Pons (tissue), 1 donor: Measurements from ENCODE around the gene RNASET2.

ENCODE experiments used
- DNase-seq: peaks from one replicate; pipeline ENCODE4 v3.0.0-alpha.2; 2016; ENCODE audit warnings: low spot score

Gene RNASET2, protein sequence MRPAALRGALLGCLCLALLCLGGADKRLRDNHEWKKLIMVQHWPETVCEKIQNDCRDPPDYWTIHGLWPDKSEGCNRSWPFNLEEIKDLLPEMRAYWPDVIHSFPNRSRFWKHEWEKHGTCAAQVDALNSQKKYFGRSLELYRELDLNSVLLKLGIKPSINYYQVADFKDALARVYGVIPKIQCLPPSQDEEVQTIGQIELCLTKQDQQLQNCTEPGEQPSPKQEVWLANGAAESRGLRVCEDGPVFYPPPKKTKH

DNA sequence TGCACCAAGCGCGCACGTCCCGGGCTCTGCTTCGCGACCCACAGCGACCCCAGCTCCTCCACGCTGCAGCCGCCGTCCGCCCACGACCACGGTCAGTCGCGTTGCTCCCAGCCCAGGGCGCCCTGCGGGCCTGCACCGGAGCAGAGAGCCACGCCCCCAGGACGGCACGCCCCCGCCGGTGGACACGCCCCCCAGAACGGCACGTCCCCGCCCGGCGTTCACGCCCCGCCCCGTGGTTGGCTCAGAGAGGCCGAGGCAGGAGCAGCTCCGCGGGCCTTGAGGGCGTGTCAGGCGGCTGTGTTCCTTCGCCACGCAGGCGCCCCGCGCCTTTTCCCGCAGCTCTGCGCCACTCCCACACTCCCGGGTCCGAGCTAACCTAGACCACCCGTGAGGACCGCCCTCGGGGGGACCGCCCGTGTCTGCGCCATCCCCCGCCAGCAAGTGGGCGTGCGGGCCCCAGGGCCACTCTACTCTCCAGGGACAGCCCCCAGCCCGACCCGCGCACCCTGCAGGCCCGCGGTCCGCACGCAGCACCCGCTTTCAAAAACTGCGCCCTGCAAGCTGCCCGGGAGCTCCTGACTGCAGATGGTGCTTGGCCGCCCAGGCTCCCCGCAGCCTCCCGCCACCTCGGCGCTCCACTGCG is at the start of gene RNASET2:
RNASET2 (minus strand) TSS at position 107 of the 643 bp plus-strand sequence. CDS start 368 bp downstream, outside the sequence.
- peak; percentile 71 for DNase-seq

DNA sequence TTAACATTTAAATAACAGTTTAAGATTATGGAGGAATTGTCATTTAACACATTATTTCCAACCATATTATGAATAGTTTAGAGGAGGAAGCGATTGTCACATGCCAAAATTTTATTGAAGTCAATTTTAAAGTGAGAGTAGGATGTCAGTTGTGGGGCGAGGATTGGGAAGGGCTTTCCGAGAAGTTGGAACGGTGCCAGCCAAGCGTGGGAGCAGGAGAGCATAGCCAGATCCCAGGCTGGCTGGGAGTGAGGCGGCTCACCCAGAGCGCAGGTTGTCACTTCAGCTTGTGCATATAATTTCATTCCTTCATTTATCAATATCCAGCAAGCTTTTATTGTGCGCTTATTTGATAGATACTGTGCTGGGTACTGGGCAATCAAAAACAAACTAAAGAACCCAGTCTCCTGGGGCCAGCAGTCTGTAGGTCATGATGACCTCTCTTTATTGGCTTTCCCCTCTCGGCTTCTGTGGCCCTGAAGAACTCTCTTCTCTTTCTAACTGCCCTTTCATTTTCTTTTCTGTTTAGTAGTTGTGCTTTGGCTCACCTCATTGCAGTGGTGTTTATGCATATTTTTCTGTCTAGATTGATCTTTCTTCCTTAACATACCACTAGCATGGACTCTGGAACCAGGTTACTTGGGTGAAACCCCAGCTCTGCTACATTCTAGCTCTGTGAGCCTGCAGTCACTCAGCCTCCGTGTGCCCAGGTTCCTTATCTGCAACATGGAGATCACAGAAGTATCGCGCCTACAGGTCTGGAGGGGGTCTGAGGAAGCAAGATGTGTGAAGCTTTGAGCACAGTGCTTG is 49.2 kb upstream of the RNASET2 start:
- DNase-seq: no peak

DNA sequence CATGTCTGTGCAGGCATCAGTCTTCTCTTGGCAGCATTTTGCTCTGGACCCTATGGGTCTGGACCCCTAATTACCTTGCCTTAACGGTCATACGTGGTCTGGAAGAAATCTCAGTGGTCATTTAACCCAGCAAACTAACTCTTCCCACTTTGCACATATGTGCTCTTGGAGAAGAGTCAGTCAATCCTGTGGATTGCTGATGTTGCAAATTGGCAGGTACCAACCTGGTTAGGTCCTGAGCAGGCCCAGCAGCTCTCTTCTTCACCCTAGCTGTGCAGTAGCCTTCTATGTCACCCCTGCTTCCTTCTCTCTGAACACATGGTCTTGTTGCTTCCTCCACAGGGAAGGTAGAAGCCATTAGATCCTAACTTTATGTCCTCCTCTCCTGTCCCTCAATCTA is 44.4 kb upstream of the RNASET2 start:
- DNase-seq: no peak

DNA sequence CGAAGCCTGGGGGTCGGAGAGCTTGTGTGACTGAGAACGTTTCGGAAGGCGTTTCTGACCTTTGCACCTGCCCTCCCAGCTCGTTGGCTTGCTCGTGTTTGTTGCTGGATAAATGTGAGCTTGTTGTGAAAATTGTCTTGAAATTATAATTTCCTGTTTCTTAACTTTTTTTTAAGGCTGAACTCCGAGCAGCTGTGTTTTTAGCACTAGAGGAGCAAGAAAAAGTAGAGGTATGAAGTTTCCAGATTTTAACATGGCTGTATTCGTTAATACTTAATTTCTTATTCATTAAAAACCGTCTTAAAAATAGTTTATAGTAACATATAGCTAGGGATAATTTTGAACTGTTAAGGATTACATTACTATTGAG is 43.5 kb upstream of the RNASET2 start:
- DNase-seq: peak; percentile 9

DNA sequence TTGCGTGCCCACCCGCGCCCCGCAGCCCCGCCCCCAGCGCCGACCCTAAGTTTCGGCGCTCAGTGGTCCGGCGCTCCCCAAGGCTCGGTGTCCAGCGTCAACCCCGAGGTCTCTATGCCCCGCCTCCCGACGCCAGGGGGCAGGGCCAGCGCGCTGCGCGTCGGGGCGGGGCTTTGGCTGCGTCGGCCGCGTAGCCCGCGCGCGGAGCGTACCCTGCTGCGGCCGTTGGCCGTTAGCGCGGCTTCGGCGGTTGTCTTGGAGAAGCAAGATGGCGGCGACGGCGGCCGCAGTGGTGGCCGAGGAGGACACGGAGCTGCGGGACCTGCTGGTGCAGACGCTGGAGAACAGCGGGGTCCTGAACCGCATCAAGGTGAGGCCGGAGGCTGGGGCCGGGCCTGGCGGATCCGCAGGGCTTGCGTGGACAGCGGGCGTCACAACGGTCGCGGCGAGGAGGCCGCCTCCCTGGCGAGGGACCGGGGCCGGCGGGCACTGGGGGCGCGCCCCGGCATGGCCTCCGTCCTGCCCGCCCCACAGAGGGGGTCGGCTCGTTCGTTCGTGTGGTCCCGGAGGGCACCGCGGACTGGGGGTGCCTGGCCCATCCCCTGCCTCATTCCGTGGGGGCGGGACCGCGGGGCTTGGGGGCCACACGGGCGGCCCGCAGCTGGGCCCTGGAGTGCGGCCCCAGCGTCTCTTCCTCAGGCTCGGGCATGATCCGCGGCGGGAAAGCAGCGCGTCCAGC is 43.0 kb upstream of the RNASET2 start, which contains the start of gene CEP43:
CEP43 (plus strand) TSS at position 253 of the 739 bp plus-strand sequence; CDS start at position 269, 16 bp downstream.
- peak; percentile 95 for DNase-seq

DNA sequence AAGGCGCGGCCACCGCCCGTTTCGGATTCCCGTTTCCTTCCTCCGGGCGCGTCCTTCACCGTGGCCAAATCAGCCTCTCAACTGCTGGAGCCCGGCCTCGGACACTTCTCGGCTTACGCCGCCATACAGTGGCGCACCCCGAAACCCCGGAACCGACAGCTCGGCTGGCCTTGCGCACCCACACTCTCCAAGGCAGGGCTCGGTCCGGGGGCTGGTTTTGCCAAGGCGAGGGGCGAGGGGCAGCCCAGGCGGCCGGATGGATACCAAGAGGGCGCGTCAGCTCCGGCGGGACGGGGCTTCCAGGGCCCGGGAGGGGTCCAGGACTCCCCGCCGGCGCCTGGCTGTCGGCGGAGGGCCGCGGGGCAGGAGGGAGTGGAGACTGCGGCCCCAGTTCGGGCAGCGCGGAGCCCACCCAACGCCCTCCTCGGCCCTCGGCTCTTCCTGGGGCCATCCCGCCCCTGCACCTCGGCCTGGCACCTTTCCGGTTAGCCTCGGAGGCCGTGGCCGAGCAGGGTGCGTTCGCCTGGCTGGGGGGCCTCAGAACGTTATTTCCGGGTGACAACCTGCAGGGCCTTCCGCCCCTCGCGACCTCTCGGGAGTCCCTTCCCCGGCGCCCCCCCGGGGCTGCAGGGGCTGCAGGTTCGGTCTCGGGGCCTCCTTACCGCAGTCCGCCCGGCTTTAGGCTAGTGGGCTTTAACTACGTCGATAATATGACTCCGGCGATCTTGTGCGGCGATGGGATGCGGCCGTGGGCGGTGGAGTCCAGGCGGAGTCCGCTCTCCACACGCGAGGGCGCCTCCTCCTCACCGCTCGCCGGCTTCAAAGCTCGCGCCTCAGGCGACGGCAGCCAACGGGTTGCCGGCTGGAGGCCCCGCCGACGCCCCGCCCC is 42.1 kb upstream of the RNASET2 start:
- DNase-seq: no peak

DNA sequence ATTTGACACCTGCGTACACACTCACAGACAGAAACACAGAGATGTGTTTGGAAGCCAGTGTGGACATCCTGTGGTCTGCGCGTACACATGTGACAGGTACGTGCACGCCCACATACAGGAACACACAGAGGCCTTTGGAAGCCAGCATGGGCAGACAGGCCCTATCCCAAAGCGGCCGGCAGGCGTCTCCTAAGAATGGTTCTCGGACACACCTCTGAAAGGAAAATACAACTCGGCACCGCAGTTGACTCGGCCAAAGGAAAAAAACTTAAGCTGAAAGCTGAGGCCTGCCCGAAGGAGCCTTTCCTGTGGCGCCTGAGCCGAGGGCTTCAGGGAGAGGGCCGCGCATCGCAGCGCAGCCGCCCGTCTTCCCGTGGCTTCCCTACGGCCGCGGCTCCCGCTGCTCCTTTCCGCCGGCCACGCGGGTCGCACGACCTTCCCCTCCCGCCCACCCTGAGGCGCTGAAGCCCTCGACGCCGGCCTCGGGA is 41.5 kb upstream of the RNASET2 start:
- peak; percentile 28 for DNase-seq

DNA sequence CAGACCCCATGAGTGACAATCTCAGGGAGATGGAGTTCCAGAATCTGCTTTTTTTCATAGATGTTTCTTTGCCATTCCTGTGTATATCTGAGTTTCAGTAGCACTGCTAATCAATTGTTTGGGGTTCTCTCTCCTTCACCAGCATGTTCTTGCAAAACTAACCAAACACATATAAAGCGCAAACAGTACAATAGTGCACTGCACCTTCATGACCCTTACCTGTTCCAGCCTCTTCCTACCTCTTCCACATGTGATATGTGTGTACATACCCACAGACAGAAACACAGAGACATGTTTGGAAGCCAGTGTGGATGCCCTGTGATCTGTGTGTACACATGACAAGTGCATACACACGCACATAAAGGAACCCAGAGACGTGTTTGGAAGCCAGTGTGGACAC is 41.0 kb upstream of the RNASET2 start:
- DNase-seq: no peak

DNA sequence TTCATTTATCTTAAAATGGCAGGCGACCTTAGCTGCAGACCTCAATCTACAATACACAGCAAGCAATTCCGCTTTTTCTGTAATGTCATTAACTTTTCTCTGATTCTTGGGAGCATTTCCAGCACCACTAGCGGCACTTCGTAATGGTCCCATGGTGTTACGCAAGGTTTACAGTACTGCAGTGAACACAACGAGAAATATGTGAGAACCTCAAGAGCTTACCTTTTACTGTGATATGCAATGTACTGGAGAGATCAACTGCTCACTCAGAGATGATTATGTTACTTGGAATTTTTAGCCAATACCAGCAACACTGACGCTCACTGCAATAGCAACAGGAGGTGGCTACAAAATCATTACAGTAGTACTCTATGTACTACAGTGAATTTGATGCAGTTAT is 40.1 kb upstream of the RNASET2 start:
- no peak for DNase-seq

DNA sequence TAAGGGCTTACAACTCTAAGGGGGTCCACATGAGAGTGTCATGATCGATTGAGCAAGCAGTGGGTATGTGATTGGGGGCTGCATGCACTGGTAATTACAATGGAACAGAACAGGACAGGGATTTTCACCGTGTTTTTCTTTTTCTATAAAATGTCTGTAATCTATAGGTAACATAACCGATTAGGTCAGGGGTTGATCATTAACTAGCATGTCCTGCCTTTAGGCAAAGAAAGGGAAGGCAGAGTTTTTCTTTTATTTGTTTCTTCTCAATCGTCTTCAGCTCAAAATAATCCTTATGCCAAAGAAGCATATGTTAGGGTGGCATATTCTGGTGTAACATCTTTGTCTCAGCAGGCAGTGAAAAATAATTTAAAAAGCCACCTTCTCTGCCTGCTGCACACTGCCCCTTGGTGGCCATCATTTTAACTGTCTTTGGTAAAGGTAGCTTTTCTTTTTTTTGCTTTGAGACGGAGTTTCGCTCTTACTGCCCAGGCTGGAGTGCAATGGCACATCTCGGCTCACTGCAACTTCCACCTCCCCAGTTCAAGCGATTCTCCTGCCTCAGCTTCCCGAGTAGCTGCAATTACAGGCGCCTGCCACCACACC is 33.2 kb upstream of the RNASET2 start:
- DNase-seq: peak; percentile 53

DNA sequence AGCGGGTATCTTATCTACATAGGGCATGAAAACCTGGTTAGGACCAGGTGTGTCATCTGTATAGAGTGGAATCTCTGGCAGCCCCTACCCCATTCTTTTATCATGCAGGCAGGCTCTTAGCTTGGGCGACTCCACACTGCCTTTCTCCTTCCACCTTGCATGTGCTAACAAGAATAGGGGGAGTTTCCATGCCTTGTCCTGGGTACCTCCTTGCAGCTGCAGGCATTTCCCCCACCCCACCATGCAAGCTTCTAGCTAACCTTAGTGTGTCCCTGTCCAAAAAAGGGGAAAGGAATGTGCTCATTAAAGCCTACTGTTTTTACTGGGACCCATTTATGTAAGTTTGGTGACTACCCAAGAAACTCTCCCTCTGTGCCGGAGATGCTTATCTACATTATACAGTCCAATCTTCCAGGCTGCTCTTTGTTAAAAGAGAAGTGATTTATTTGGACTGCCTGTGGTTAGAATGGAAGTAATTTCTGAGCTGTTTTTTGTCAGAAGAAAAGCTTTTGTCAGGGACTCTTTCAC is 32.4 kb upstream of the RNASET2 start:
- no peak for DNase-seq

DNA sequence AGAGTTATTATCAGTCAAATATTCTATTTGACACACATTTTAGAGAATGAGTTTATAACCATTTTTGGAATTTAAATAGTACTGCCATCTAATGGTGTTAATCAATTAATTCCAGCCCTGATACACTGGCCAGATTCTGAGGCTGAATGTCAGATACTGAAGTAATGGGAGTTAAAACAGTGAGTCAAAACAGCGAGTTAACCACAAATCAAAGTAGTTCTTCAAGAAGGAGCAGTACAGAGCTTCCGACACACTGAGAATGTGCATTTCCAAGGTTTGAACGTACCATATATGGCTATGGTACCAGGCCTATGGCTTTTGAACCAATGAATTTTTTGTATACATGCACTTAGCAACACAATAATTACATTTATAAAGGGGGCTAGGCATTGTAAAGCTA is 31.6 kb upstream of the RNASET2 start:
- no peak for DNase-seq

DNA sequence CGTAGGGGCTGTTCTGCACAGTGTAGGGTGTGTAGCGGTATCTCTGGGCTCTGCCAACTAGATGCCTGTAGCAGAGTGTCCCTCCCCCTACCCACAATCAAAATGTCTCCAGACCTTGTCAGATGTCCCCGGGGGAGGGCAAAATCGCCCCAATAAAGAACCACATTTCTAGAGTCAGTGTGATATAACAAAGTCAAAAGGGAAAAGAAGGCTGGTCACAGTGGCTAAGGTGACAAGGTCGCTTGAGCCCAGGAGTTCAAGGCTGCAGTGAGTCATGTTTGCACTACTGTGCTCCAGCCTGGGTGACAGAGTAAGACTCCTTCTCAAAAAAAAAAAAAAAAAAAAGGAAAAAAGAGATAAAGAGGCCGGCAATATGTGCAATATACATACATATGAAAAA is 31.1 kb upstream of the RNASET2 start:
- no peak for DNase-seq

DNA sequence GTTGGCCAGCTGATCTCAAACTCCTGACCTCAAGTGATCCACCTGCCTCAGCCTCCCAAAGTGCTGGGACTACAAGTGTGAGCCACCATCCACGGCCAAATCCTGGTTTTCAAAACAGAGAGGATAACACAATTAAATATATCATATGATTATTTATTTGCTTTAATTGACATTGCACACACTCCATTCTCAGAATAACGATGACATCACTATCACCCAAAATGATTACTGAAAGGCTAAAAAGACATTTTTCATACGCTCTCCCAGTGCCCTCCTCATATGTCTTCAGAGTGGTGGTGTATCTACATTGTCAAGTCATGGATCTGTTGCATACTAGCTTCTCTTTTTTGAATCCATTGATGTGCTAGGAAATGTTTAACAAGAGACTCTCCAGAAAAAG is 24.4 kb upstream of the RNASET2 start:
- no peak for DNase-seq

DNA sequence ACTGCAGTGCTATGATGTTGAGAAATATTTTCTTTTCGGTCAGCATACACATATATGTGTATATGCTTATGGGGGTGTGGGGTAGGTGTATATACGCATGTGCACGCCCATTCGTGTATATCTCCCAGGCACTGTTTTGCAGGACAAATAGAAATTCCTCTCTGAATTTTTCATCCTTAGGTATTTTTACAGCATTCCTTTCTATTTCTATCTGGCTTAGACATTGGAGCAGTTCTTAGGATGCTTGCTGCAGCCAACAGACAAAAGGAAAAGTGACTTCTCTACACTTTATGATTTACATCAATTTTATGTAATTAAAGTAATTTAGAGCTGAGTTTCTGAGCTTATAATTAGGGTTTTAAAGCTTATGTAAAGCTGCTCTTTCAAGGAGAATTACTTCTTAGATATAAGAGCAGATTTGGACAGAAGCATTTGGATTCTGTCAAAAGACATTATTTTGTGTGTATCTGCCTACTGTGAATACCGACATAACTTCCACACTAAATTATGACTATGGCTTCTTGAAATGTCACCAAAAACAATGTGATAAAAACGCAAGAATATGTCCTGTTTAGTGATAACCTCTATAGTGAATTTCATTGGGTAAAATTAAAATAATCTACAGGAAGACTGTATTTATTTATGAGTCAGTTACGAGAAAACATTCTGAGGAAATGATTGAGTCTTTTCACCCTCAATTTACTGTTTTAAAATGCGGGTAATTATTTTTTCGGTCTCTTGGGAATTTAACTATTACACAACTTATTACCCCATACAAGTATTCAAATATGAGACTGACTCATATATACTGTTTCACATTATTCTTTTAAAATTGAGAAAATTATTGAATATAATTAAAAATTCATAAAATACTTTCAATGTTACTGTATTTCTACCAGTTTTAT is 21.5 kb upstream of the RNASET2 start:
- DNase-seq: no peak

DNA sequence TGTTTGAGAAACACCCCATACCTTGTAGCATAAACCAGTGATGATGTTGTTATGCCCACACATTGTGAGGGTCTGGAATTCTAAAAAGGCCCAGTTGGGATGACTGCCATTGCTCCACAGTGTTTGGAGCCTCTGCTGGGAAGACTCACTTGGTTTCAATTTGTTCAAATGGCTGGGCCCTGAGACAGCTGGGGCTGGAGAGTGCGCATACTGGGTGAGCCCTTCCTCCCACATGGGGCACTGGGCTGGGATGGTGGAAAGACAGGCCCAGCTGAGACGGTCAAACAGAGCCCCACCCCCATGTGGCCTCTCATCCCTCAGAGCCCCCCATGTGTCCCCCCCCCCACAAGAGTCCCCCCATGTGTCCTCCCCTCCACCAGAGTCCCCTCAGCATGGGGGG is 20.3 kb upstream of the RNASET2 start:
- no peak for DNase-seq

DNA sequence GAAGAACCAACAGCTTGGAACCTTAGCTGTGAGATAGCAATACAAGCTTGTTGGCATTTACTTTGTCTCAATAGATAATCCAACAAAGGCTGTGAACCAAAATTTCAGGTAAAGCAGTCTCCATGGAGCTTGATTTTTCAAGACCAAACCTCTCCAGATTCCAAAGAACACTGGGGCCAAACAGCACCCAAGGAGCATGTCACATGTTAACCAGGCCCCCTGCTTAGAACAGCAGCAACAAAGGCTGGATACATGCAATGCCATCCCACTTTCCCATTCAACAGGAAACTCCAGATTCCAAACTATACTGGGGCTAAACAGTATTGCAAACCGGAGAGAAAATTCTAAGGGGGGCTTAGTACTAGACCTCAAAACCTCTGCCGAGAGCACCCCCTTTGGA is 15.8 kb upstream of the RNASET2 start:
- no peak for DNase-seq

DNA sequence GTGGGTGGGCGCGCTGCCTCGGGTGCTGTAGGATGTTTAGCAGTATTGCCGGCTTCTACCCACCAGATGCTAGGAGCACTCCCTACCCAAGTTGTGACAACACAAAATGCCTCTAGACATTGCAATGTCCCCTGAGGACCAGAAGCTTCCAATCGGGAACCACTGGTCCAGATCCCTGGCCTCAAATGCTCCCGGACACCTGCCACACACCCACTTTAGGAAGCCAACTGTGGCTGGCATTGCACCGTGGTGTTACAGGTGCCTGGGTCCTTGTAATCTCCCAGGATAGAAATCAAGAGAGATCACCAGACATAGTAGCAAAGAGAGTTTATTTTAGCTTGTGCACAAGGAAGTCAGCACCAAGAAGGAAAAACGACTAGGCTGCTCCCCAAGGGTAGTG is 14.9 kb upstream of the RNASET2 start:
- DNase-seq: no peak

DNA sequence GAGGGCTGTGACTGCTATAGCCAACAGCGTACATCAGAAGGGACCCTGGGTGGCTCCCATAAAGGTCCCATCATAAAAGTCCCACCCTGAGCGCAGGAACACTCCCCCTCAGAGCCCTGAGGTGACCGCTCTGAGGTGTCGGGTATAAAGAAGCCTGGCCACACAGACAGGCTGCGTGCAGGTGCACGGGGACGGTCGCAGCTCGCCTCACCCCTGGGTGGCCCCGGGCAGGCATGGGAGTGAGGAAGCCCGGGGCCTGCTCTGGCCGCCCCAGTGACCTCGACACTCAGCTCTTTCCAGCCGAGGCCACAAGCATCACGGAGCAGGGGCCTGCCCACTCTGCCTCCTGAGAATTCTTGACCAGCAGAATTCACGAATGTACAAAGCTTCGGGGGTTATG is 14.4 kb upstream of the RNASET2 start:
- DNase-seq: no peak
